ENCODE measurements around the gene PLEK2.

Gene PLEK2

DNA sequence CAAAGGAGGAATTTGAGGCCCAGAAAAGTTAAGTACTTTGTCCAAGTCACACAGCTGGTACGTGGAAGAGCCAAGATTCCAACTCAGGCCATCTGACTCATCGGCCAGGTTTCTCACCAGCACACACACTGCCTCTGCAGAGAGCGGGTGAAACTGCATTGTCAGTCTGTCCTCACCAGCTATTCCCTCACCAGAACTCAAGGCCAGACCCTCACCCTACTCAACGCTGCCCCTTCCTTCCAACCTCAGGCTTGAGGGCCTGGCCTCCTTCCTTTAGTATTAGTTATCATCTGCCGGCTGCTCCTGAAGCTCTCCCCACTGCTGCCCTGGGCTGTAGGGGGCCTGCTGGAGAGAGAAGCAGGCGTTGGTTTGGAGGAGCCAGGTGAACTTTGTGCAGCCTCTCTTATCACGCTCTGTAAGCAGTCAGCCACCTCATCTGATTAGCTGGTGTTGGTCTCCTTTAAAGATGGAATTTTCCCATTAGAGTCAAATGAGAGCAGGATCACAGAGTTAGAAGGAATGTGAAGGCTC lies 16.6 kb upstream of the PLEK2 start:
- Histone ChIP-seq H3K79me1 (replicated peaks; ENCODE audit: low read length, poor library complexity, severe bottlenecking) (no peaks in the 10 kb centered on the region), H2AK5ac (ENCODE audit: low read length, severe bottlenecking) (no peak overlapping the region), H3K4me3 (ENCODE audit: insufficient read depth in 1 of 2, low read depth in 1 of 2, low read length in 2 of 2) (no peak overlapping the region), H3K27me3 (ENCODE audit: control insufficient read depth in 1 of 2, insufficient read depth in 1 of 2, low read length in 2 of 2) (peaks cover 3 to 36% of the 10 kb centered on the region in 2 experiments), H4K91ac (ENCODE audit: low read length) (no peak overlapping the region), H2BK12ac (ENCODE audit: low read length in 2 of 2) (no peak overlapping the region), H2BK15ac (ENCODE audit: low read depth, poor library complexity, severe bottlenecking) (no peak overlapping the region), H3K18ac (ENCODE audit: low read depth in 1 of 2, low read length in 2 of 2) (no peak overlapping the region), H2BK5ac (ENCODE audit: low read depth, low read length, poor library complexity, severe bottlenecking) (no peak overlapping the region), H3K4me2 (ENCODE audit: low read length, poor library complexity, severe bottlenecking) (no peak overlapping the region), H3K4ac (ENCODE audit: low read depth in 1 of 2, low read length in 2 of 2) (no peak overlapping the region), H3K4me1 (ENCODE audit: control insufficient read depth, insufficient read depth, low read depth, low read length) (peaks cover 10% of the 10 kb centered on the region), H2AFZ (ENCODE audit: low read depth, low read length) (no peak overlapping the region), H3K23ac (ENCODE audit: low read length in 2 of 2) (no peak overlapping the region), H3K9me3 (ENCODE audit: control insufficient read depth, low read length) (no peaks in the 10 kb centered on the region), H3K14ac (ENCODE audit: low read length in 2 of 2) (no peak overlapping the region), H4K8ac (ENCODE audit: low read length) (no peak overlapping the region), H3K9ac (ENCODE audit: low read length) (no peak overlapping the region), H2BK120ac (ENCODE audit: low read depth, low read length) (no peak overlapping the region), H3K27ac (ENCODE audit: low read length, poor library complexity, severe bottlenecking) (no peak overlapping the region), H3K36me3 (ENCODE audit: control insufficient read depth in 1 of 2, insufficient read depth in 2 of 2, low read depth in 1 of 2, low read length in 2 of 2) (no peaks in the 10 kb centered on the region)
- WGBS: 65% methylated on average over 6 of the region's 7 CpGs
- DNase-seq: peak; percentile 57

DNA sequence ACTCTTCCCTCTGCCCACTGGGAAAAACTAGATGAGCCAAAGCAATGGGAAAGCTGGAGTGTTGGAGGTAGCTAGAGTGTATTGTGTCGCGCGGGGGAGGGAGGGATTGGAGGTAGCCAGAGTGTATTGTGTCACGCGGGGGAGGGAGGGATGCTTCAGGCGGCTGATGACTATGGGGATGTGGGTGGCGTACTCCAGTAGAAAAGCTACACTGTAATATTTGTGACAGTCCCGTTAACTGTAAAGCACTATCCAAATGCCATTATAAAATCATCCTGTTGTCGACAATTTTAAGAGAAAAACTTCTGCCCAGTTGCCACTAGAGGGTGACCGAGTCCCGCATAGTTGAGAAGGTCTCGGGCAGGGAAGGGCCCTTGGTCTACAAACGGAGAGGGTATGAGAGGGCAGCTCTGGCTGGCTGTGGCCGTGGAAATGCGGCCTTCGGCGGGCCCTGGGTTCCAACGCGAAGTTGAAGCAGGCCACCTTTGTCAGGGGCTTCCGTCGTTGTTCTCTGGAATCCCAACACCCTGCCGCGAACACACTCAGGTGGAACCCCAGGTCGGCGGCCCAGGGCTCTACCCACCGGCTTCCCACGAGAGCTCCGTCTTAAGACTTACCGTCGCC lies 15.1 kb upstream of the PLEK2 start:
- 33% methylated on average over 26 of the region's 30 CpGs for WGBS
- Histone ChIP-seq H2BK12ac (ENCODE audit: low read length in 2 of 2) (peak overlapping the region in 1 of 2 experiments; percentile 49), H3K27ac (ENCODE audit: low read length, poor library complexity, severe bottlenecking) (no peak overlapping the region), H3K4me1 (ENCODE audit: control insufficient read depth, insufficient read depth, low read depth, low read length) (peaks cover 10% of the 10 kb centered on the region), H3K4me2 (ENCODE audit: low read length, poor library complexity, severe bottlenecking) (no peak overlapping the region), H3K9me3 (ENCODE audit: control insufficient read depth, low read length) (no peaks in the 10 kb centered on the region), H3K18ac (ENCODE audit: low read depth in 1 of 2, low read length in 2 of 2) (no peak overlapping the region), H2BK120ac (ENCODE audit: low read depth, low read length) (no peak overlapping the region), H3K23ac (ENCODE audit: low read length in 2 of 2) (no peak overlapping the region), H3K4ac (ENCODE audit: low read depth in 1 of 2, low read length in 2 of 2) (peak overlapping the region in 1 of 2 experiments; percentile 47), H3K9ac (ENCODE audit: low read length) (peak overlapping the region; percentile 59), H3K27me3 (ENCODE audit: control insufficient read depth in 1 of 2, insufficient read depth in 1 of 2, low read length in 2 of 2) (peaks cover 3 to 23% of the 10 kb centered on the region in 2 experiments), H2AK5ac (ENCODE audit: low read length, severe bottlenecking) (no peak overlapping the region), H4K91ac (ENCODE audit: low read length) (no peak overlapping the region), H3K4me3 (ENCODE audit: insufficient read depth in 1 of 2, low read depth in 1 of 2, low read length in 2 of 2) (no peak overlapping the region), H3K14ac (ENCODE audit: low read length in 2 of 2) (no peak overlapping the region), H2AFZ (ENCODE audit: low read depth, low read length) (no peak overlapping the region), H2BK15ac (ENCODE audit: low read depth, poor library complexity, severe bottlenecking) (no peak overlapping the region), H3K36me3 (ENCODE audit: control insufficient read depth in 1 of 2, insufficient read depth in 2 of 2, low read depth in 1 of 2, low read length in 2 of 2) (no peaks in the 10 kb centered on the region), H4K8ac (ENCODE audit: low read length) (peak overlapping the region; percentile 93), H3K79me1 (replicated peaks; ENCODE audit: low read length, poor library complexity, severe bottlenecking) (no peaks in the 10 kb centered on the region), H2BK5ac (ENCODE audit: low read depth, low read length, poor library complexity, severe bottlenecking) (peak overlapping the region; percentile 77)
- peak; percentile 79 for DNase-seq

DNA sequence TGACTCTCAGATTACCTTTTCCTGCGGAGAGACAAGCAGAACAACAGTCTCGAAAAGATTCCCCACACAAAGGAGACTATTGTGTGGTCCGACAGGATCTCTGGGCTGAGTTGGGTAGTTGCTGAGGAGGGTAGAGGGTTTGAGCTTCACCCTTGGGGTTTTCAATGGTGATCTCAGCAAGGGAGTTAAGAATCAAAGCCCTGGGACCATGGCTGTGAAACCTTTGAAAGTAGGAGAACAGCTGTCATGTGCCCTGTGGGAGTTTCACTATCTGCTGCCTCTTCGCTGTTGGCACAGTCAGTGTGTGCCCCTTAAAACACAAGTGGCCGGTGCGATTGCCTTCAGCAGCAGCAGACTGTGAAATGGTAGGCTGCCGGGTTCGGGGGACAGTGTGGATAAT lies 14.2 kb upstream of the PLEK2 start:
- Histone ChIP-seq H3K23ac (ENCODE audit: low read length in 2 of 2) (no peak overlapping the region), H3K4me3 (ENCODE audit: insufficient read depth in 1 of 2, low read depth in 1 of 2, low read length in 2 of 2) (no peak overlapping the region), H2BK5ac (ENCODE audit: low read depth, low read length, poor library complexity, severe bottlenecking) (no peak overlapping the region), H3K4me1 (ENCODE audit: control insufficient read depth, insufficient read depth, low read depth, low read length) (peaks cover 10% of the 10 kb centered on the region), H3K4me2 (ENCODE audit: low read length, poor library complexity, severe bottlenecking) (no peak overlapping the region), H3K9ac (ENCODE audit: low read length) (no peak overlapping the region), H4K91ac (ENCODE audit: low read length) (no peak overlapping the region), H3K79me1 (replicated peaks; ENCODE audit: low read length, poor library complexity, severe bottlenecking) (no peaks in the 10 kb centered on the region), H2BK15ac (ENCODE audit: low read depth, poor library complexity, severe bottlenecking) (no peak overlapping the region), H3K14ac (ENCODE audit: low read length in 2 of 2) (no peak overlapping the region), H2AK5ac (ENCODE audit: low read length, severe bottlenecking) (no peak overlapping the region), H3K18ac (ENCODE audit: low read depth in 1 of 2, low read length in 2 of 2) (no peak overlapping the region), H2AFZ (ENCODE audit: low read depth, low read length) (no peak overlapping the region), H3K27me3 (ENCODE audit: control insufficient read depth in 1 of 2, insufficient read depth in 1 of 2, low read length in 2 of 2) (peaks cover 3 to 18% of the 10 kb centered on the region in 2 experiments), H3K9me3 (ENCODE audit: control insufficient read depth, low read length) (no peaks in the 10 kb centered on the region), H2BK120ac (ENCODE audit: low read depth, low read length) (no peak overlapping the region), H4K8ac (ENCODE audit: low read length) (no peak overlapping the region), H3K4ac (ENCODE audit: low read depth in 1 of 2, low read length in 2 of 2) (no peak overlapping the region), H2BK12ac (ENCODE audit: low read length in 2 of 2) (no peak overlapping the region), H3K36me3 (ENCODE audit: control insufficient read depth in 1 of 2, insufficient read depth in 2 of 2, low read depth in 1 of 2, low read length in 2 of 2) (no peaks in the 10 kb centered on the region), H3K27ac (ENCODE audit: low read length, poor library complexity, severe bottlenecking) (no peak overlapping the region)
- 95% methylated on average over 8 of the region's 8 CpGs for WGBS
- DNase-seq: no peak

DNA sequence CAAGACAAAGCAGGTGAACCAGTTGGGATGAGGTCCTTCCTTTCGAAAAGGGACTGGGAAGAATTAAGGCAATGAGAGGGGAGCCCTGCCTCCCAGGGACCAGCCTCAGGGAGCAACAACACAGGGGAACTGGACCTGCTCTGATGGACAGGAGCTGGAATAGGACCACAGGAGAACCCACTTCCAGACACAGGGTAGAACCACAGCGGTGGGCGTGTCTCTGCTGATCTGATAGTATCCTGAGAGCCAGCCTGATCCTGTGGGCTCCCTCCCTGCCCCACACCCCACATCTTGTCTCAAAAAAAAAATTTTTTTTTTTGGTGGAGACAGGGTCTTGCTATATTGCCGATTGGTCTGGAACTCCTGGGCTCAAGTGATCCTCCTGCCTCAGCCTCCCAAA lies 13.6 kb upstream of the PLEK2 start:
- Histone ChIP-seq H2AFZ (ENCODE audit: low read depth, low read length) (no peak overlapping the region), H2BK120ac (ENCODE audit: low read depth, low read length) (no peak overlapping the region), H3K9ac (ENCODE audit: low read length) (no peak overlapping the region), H4K8ac (ENCODE audit: low read length) (no peak overlapping the region), H3K36me3 (ENCODE audit: control insufficient read depth in 1 of 2, insufficient read depth in 2 of 2, low read depth in 1 of 2, low read length in 2 of 2) (no peaks in the 10 kb centered on the region), H3K4me2 (ENCODE audit: low read length, poor library complexity, severe bottlenecking) (no peak overlapping the region), H3K4me1 (ENCODE audit: control insufficient read depth, insufficient read depth, low read depth, low read length) (peaks cover 10% of the 10 kb centered on the region), H2BK15ac (ENCODE audit: low read depth, poor library complexity, severe bottlenecking) (no peak overlapping the region), H2BK12ac (ENCODE audit: low read length in 2 of 2) (no peak overlapping the region), H3K23ac (ENCODE audit: low read length in 2 of 2) (no peak overlapping the region), H3K27ac (ENCODE audit: low read length, poor library complexity, severe bottlenecking) (no peak overlapping the region), H2BK5ac (ENCODE audit: low read depth, low read length, poor library complexity, severe bottlenecking) (no peak overlapping the region), H3K4ac (ENCODE audit: low read depth in 1 of 2, low read length in 2 of 2) (no peak overlapping the region), H3K9me3 (ENCODE audit: control insufficient read depth, low read length) (no peaks in the 10 kb centered on the region), H3K18ac (ENCODE audit: low read depth in 1 of 2, low read length in 2 of 2) (no peak overlapping the region), H4K91ac (ENCODE audit: low read length) (no peak overlapping the region), H3K4me3 (ENCODE audit: insufficient read depth in 1 of 2, low read depth in 1 of 2, low read length in 2 of 2) (no peak overlapping the region), H2AK5ac (ENCODE audit: low read length, severe bottlenecking) (no peak overlapping the region), H3K79me1 (replicated peaks; ENCODE audit: low read length, poor library complexity, severe bottlenecking) (no peaks in the 10 kb centered on the region), H3K14ac (ENCODE audit: low read length in 2 of 2) (no peak overlapping the region), H3K27me3 (ENCODE audit: control insufficient read depth in 1 of 2, insufficient read depth in 1 of 2, low read length in 2 of 2) (peaks cover 3 to 16% of the 10 kb centered on the region in 2 experiments)
- no peak for DNase-seq
- 94% methylated on average over 4 of the region's 4 CpGs for WGBS
